Thyroid gland (tissue), 4 donors: ENCODE measurements around the gene ACTR1A. TPM values are rescaled to one million over a fixed set of nuclear protein-coding genes. Genes with fewer than 3 reads are reported as not detected.
"Not testable (repeated sequence)": the region's sequence is repeated elsewhere in the genome, so short reads cannot be mapped to it uniquely, and the experiment has no call there.

Experiments used
- DNase-seq, 2 donors: peaks; one replicate each; pipeline ENCODE4 v3.0.0-alpha.2; 2019
- H3K27ac ChIP-seq, 3 donors: fragments of 200-600 bp; sonication (generic); 1 replicate in 2 of 3; 2 replicates in 1 of 3; pipeline ENCODE4 v1.5.1; 2016 to 2019; ENCODE audit warnings: mild to moderate bottlenecking in 1 of 3, moderate library complexity in 1 of 3
- H3K27me3 ChIP-seq: fragments of 200-600 bp; sonication (generic); one replicate; pipeline ENCODE4 v1.5.1; 2019
- H3K36me3 ChIP-seq, 2 donors: fragments of 200-600 bp; sonication (generic); one replicate each; pipeline ENCODE4 v1.5.1; 2016 to 2019
- H3K4me1 ChIP-seq, 2 donors: fragments of 200-600 bp; sonication (generic); one replicate each; pipeline ENCODE4 v1.5.1; 2017 to 2019
- H3K4me3 ChIP-seq, 3 donors: fragments of 200-600 bp; sonication (generic); replicated peaks in 1 of 3; 1 replicate in 2 of 3; 2 replicates in 1 of 3; pipeline ENCODE4 v1.5.1; 2016; ENCODE audit warnings: mild to moderate bottlenecking in 1 of 3
- H3K9me3 ChIP-seq: fragments of 200-600 bp; sonication (generic); one replicate; pipeline ENCODE4 v1.5.1; 2017
- POLR2A ChIP-seq, 2 donors: fragments of 450-650 bp; IDR thresholded peaks; one replicate each; pipeline ENCODE4 v1.6.1; 2017; ENCODE audit warnings: antibody characterized with exemption in 2 of 2, mild to moderate bottlenecking in 2 of 2, moderate library complexity in 1 of 2
- WGBS, 2 donors: methylation state at CpG; one replicate each; pipeline ENCODE4 v1.1.5; 2017; 5-methylcytosine and 5-hydroxymethylcytosine counted together
- intact Hi-C: fragments of 100-400 bp; cut with DNase I; formaldehyde crosslinking; loops from one replicate; pipeline ENCODE4 v1.15.1; 2023
- total RNA-seq, 4 donors: library from RNA; depleted of rRNA; stranded (reverse); fragments of >200 nt; gene quantifications; one replicate each; pipeline ENCODE4 v1.2.3, GENCODE V29; 2016
- TF ChIP-seq, protein P1 (sequence below), 6 experiments: fragments of 200-600 bp in 3 of 6; fragments of 450-650 bp in 3 of 6; sonication (generic) in 3 of 6; IDR thresholded peaks; one replicate each; pipeline ENCODE4 v1.5.1; 2016 to 2019; ENCODE audit warnings: antibody characterized with exemption in 6 of 6, mild to moderate bottlenecking in 2 of 6, inconsistent platforms in 1 of 6, moderate library complexity in 1 of 6

Gene ACTR1A
- total RNA-seq, 4 donors from 2014 or later, result 94.1 to 111 (median 103) TPM

DNA sequence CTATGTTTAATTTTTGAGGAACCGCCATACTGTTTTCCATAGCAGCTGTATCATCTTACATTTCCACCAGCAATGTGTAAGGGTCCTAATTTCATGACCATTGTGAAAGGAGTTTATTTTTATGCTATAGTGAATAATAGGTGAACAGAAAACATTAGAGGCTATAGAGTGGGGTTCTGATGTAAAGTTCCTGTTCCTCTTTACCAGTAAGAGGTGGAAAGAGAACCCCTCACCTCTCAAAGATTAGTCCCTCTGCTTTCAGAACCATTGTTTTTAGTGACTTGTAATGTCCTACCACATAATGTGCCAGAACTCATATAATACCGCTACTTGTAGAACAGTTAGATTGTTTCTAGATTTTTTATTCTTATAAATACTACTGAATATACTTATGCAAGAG lies 35.4 kb upstream of the ACTR1A start:
- WGBS, 2 donors, result 97 to 100% methylated on average over 2 of the region's 2 CpGs
- H3K27me3 ChIP-seq, result no peaks in the 10 kb centered on the region
- H3K36me3 ChIP-seq, result no peaks in the 10 kb centered on the region
- H3K27ac ChIP-seq, result no peak overlapping the region
- DNase-seq, result no peak
- intact Hi-C loops, result no loop called here
- H3K9me3 ChIP-seq, result no peaks in the 10 kb centered on the region
- no peak overlapping the region for H3K4me3 ChIP-seq
- peaks cover 13 to 14% of the 10 kb centered on the region in 2 donors for H3K4me1 ChIP-seq
- TF ChIP-seq, protein P1, sequence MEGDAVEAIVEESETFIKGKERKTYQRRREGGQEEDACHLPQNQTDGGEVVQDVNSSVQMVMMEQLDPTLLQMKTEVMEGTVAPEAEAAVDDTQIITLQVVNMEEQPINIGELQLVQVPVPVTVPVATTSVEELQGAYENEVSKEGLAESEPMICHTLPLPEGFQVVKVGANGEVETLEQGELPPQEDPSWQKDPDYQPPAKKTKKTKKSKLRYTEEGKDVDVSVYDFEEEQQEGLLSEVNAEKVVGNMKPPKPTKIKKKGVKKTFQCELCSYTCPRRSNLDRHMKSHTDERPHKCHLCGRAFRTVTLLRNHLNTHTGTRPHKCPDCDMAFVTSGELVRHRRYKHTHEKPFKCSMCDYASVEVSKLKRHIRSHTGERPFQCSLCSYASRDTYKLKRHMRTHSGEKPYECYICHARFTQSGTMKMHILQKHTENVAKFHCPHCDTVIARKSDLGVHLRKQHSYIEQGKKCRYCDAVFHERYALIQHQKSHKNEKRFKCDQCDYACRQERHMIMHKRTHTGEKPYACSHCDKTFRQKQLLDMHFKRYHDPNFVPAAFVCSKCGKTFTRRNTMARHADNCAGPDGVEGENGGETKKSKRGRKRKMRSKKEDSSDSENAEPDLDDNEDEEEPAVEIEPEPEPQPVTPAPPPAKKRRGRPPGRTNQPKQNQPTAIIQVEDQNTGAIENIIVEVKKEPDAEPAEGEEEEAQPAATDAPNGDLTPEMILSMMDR (IDR thresholded peaks at IDR 0.05), result no peak
- TF ChIP-seq POLR2A (IDR thresholded peaks at IDR 0.05), result no peak

DNA sequence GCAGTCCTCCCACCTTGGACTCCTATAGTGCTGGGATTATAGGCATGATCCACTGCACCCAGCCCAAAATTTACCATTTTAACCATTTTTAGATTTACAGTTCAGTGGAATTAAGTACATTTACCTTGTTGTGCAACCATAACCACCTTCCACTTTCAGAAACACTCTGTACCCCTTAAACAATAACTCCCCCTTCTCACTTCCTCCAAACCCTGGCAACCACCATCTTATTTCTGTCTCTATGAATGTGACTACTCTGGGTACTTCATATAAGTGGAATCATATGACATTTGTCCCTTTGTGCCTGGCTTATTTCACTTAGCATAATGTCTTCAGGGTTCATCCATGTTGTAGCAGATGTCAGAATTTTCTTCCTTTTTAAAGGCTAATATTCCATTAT lies 34.9 kb upstream of the ACTR1A start:
- H3K27me3 ChIP-seq, result no peaks in the 10 kb centered on the region
- no peak overlapping the region for H3K27ac ChIP-seq
- H3K4me3 ChIP-seq, result no peak overlapping the region
- TF ChIP-seq POLR2A (IDR thresholded peaks at IDR 0.05), result no peak
- TF ChIP-seq, protein P1 (IDR thresholded peaks at IDR 0.05), result no peak
- H3K4me1 ChIP-seq, result peaks cover 13 to 14% of the 10 kb centered on the region in 2 donors
- intact Hi-C loops, result no loop called here
- DNase-seq, result no peak
- H3K9me3 ChIP-seq, result no peaks in the 10 kb centered on the region
- H3K36me3 ChIP-seq, result no peaks in the 10 kb centered on the region

DNA sequence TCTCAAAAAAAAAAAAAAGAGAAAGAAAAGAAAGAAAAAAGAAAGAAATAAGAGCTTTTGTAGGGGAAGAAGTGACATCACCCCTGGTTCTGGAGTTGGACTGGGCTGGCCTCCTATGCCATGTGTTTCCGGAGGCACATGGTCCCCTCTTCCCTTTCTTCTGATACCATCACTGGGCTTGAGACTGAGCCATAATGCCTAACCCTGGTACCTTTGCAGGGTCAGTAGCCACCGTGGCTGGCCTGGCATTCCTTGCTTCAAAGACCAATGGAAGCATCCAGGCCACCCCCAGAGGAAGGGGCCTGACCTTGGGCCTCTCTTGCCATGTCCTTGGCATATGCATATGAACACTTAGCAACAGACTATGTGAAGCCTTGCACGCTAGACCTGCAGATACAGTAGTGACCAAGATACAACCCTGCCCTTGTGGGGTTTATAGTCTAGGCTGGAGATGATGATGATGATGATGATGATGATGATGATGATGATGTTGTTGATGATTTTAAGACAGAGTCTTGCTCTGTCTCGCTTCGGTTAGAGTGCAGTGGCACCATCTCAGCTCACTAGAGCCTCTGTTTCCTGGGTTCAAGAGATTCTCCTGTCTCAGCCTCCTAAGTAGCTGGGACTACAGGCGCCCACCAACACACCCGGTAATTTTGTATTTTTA lies 33.1 kb upstream of the ACTR1A start:
- no peak for TF ChIP-seq POLR2A (IDR thresholded peaks at IDR 0.05)
- TF ChIP-seq, protein P1 (IDR thresholded peaks at IDR 0.05), result no peak
- no peak for DNase-seq
- WGBS, 2 donors, result 95 to 98% methylated on average over 7 of the region's 7 CpGs
- no peak overlapping the region for H3K4me3 ChIP-seq
- intact Hi-C loops, result no loop called here
- no peaks in the 10 kb centered on the region for H3K9me3 ChIP-seq
- no peak overlapping the region for H3K27ac ChIP-seq
- H3K36me3 ChIP-seq, result no peaks in the 10 kb centered on the region
- H3K4me1 ChIP-seq, result peaks cover 13 to 14% of the 10 kb centered on the region in 2 donors
- H3K27me3 ChIP-seq, result no peaks in the 10 kb centered on the region

DNA sequence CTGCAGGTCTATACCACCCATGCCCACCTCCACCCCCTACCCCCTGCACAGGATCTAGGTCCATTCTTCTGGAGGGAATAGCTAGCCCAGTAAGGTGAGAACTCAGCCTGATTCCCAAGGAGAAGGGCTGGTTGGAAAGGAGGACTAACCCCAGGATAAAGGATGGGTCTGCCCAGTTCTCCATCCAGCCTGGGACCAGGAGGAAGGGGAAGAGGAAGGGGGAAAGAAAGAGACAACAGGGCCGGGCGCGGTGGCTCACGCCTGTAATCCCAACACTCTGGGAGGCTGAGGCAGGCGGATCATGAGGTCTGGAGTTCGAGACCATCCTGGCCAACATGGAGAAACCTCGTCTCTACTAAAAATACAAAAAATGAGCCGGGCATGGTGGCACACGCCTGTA lies 32.5 kb upstream of the ACTR1A start:
- H3K9me3 ChIP-seq, intact Hi-C loops, H3K27me3 ChIP-seq, H3K27ac ChIP-seq, H3K4me3 ChIP-seq, H3K36me3 ChIP-seq, DNase-seq: not testable (repeated sequence)
- WGBS, 2 donors, result 96 to 98% methylated on average over 9 of the region's 9 CpGs
- peaks cover 13 to 14% of the 10 kb centered on the region in 2 donors for H3K4me1 ChIP-seq

DNA sequence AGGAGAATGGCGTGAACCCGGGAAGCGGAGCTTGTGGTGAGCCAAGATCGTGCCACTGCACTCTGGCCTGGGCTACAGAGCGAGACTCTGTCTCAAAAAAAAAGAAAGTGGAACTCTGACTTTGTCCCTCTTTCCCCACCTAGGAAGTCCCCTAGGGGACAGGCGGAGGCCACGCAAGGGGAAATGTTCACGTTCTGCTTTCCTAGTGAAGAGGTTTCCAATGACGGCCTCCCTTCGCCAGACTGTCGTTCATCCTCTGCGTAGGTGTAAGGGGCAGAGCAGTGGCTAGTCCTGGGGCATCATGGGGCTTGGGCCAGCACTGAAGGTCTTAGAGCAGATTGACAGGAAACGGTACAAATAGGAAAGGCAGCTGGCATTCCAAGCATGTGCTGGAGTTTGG lies 31.8 kb upstream of the ACTR1A start:
- no peak overlapping the region for H3K4me3 ChIP-seq
- intact Hi-C loops, result no loop called here
- TF ChIP-seq, protein P1 (IDR thresholded peaks at IDR 0.05), result no peak
- TF ChIP-seq POLR2A (IDR thresholded peaks at IDR 0.05), result no peak
- H3K4me1 ChIP-seq, result peaks cover 11% of the 10 kb centered on the region in 2 donors
- no peaks in the 10 kb centered on the region for H3K36me3 ChIP-seq
- no peak for DNase-seq
- no peaks in the 10 kb centered on the region for H3K9me3 ChIP-seq
- 90 to 94% methylated on average over 13 of the region's 13 CpGs for WGBS, 2 donors
- H3K27me3 ChIP-seq, result no peaks in the 10 kb centered on the region
- no peak overlapping the region for H3K27ac ChIP-seq
